BLaER1 (cell line): ENCODE results near the gene VAV1.
A peak's percentile ranks its signal among the peaks of the same experiment; 100 is the strongest.
"Not testable (repeated sequence)": the region's sequence is repeated elsewhere in the genome, so short reads cannot be mapped to it uniquely, and the experiment has no call there.

ENCODE experiments used
- H3K27ac ChIP-seq: shearing (Covaris generic); formaldehyde crosslinking; 2 replicates; pipeline ENCODE4 v1.8.1; 2022
- H3K27me3 ChIP-seq: shearing (Covaris generic); formaldehyde crosslinking; 2 replicates; pipeline ENCODE4 v1.8.1; 2022
- H3K36me3 ChIP-seq: shearing (Covaris generic); formaldehyde crosslinking; 2 replicates; pipeline ENCODE4 v1.8.1; 2022
- H3K4me1 ChIP-seq: shearing (Covaris generic); formaldehyde crosslinking; 2 replicates; pipeline ENCODE4 v1.8.1; 2022
- H3K4me2 ChIP-seq: shearing (Covaris generic); formaldehyde crosslinking; 2 replicates; pipeline ENCODE4 v1.8.1; 2022
- H3K4me3 ChIP-seq: shearing (Covaris generic); formaldehyde crosslinking; 2 replicates; pipeline ENCODE4 v1.8.1; 2022
- H3K9ac ChIP-seq: shearing (Covaris generic); formaldehyde crosslinking; 2 replicates; pipeline ENCODE4 v1.8.1; 2022
- H3K9me3 ChIP-seq: shearing (Covaris generic); formaldehyde crosslinking; 2 replicates; pipeline ENCODE4 v1.8.1; 2022
- H4K20me1 ChIP-seq: shearing (Covaris generic); formaldehyde crosslinking; 2 replicates; pipeline ENCODE4 v1.8.1; 2022
- Cebpa-rat ChIP-seq: shearing (Covaris generic); IDR thresholded peaks from 2 replicates; pipeline ENCODE4 v1.8.1; 2022

Gene VAV1

DNA sequence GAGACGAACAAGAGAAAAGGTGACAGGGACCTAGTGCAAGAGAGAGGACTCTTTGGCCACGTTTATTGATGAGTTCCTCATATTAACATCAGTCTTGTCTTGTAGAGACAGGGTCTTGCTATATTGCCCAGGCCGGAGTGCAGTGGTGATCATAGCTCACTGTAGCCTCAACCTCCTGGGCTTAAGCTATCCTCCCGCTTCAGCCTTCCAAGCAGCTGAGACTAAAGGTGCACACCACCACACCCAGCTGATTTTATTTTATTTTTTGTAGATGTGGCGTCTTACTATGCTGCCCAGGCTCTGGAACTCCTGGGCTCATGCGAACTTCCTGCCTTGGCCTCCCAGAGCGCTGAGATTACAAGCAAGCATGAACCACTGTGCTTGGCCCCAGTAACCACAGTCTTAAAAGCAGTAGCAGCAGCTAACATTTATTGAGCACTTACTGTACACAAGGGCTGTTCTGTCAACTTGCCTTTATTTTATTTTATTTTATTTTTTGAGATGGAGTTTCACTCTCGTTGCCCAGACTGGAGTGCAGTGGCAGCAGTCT is 4.2 kb upstream of the VAV1 start:
- H3K27me3 ChIP-seq, result no peaks in the 10 kb centered on the region
- H3K4me2 ChIP-seq, result peak overlapping the region; percentile 98
- H3K27ac ChIP-seq, result peak overlapping the region; percentile 52; the same call in 1 of the 2 replicates
- H4K20me1 ChIP-seq, result peaks cover 1% of the 10 kb centered on the region; the same call in 1 of the 2 replicates
- no peaks in the 10 kb centered on the region for H3K36me3 ChIP-seq
- TF ChIP-seq Cebpa-rat, result no peak
- peaks cover 38% of the 10 kb centered on the region for H3K4me1 ChIP-seq
- no peak overlapping the region; the same call in 1 of the 2 replicates for H3K9ac ChIP-seq
- no peaks in the 10 kb centered on the region for H3K9me3 ChIP-seq
- peak overlapping the region; percentile 73 for H3K4me3 ChIP-seq

DNA sequence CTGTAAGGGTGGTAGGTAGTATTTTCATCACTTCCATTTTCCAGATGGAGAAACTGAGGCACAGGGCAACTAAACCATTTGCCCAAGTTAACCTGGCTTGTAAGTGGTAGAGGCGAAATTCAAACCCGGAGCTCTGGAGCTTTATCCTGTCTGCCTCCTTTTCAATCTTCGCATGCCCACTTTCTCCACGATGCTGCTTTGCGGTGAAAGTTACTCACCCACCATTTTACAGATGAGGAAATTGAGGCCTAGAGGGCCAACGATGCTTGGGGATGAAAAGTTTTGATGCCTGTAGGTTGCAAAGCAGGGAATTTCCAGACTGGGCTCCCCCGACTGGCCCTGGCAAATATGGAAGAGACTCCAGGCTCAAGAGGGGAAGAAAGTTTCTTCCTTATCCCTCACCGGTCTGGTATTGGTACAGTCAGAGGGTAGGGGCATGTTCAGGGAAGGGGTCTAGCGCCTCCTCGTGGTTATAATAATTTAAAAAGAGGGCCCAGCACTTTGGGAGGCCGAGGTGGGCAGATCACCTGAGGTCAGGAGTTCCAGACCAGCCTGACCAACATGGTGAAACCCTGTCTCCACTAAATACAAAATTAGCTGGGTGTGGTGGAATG is 3.4 kb upstream of the VAV1 start:
- Histone ChIP-seq H4K20me1 (peaks cover 9% of the 10 kb centered on the region), H3K4me1 (peaks cover 38% of the 10 kb centered on the region), H3K4me2 (no peak overlapping the region), H3K27me3 (no peaks in the 10 kb centered on the region), H3K36me3 (no peaks in the 10 kb centered on the region), H3K9me3 (no peaks in the 10 kb centered on the region), H3K27ac (no peak overlapping the region), H3K4me3 (no peak overlapping the region), H3K9ac (no peak overlapping the region)
- TF ChIP-seq Cebpa-rat, result no peak

DNA sequence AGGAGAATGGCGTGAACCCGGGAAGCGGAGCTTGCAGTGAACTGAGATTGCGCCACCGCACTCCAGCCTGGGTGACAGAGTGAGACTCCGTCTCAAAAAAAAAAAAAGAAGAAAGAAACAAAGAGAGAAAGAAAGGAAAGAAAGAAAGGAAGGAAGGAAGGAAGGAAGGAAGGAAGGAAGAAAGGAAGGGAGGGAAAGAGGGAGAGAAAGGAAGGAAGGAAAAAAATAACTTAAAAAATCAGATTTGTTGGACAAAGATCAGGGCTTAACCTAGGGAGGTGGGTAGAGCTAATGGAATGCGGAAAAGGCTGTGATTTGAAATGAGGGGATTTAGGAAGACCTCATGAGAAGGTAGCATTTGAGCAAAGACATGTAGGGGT is 870 bp upstream of the VAV1 start:
- peaks cover 34% of the 10 kb centered on the region for H4K20me1 ChIP-seq
- H3K27me3 ChIP-seq, H3K4me3 ChIP-seq, H3K9me3 ChIP-seq, H3K9ac ChIP-seq: not testable (repeated sequence)
- peak overlapping the region; percentile 99; the same call in 1 of the 2 replicates for H3K27ac ChIP-seq
- peak overlapping the region; percentile 89 for H3K4me2 ChIP-seq
- H3K4me1 ChIP-seq, result peaks cover 44% of the 10 kb centered on the region
- H3K36me3 ChIP-seq, result peaks cover 17% of the 10 kb centered on the region

DNA sequence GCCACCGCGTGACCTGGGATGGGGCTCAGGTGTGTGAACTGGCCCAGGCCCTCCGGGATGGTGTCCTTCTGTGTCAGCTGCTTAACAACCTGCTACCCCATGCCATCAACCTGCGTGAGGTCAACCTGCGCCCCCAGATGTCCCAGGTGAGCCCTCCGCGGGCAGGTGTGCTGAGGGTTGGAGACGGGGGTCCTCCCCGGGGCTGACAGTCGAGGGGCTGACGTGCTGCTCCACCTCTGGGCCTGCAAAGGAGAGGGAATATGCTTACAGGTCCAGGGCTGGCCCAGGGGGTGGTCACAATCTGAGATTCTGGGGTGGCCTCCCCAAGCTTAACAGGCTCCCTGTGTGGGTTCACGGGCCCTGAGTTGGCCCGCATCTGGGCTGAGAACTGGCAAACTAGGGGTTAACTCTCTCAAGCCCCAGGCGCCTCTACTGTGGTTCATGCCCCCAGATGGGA is 386 bp downstream of the VAV1 start:
- H4K20me1 ChIP-seq, result peaks cover 47% of the 10 kb centered on the region
- peak overlapping the region; percentile 99 for H3K27ac ChIP-seq
- H3K4me1 ChIP-seq, result peaks cover 44% of the 10 kb centered on the region
- TF ChIP-seq Cebpa-rat, result no peak
- peak overlapping the region; percentile 89 for H3K4me2 ChIP-seq
- peak overlapping the region; percentile 99 for H3K4me3 ChIP-seq
- H3K9ac ChIP-seq, result peak overlapping the region; percentile 93
- no peaks in the 10 kb centered on the region for H3K27me3 ChIP-seq
- H3K9me3 ChIP-seq, result no peaks in the 10 kb centered on the region
- peaks cover 30% of the 10 kb centered on the region for H3K36me3 ChIP-seq

DNA sequence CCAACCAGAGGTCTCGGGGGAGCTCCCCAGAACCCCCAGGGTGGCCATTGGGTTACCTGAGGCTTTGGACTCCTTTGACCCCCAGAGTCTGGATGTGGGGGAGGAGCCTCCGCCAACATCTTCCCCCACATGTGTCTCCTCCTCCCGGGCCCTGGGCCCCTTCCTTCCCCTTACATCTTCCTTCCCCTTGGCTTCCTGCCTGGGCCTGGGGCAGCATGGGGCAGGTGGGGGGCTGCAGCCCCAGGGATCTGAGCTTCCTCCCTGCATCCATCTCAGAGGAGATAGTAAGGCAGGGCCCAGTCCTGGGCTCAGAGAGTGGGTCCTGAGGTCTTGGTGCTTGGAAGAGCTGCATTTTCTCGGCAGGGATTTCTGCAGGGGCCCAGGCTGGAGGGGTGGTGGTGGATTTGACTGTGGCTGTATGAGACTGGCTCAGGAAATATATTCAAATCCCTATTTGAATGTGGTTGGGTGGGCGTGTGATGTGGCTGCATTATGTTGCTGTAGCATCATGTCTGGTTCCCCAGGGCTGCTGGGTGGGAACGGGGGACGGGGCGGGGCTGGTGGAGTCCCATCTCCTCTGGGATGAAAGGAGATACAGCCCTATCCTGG is 919 bp downstream of the VAV1 start:
- H3K9ac ChIP-seq, result peak overlapping the region; percentile 93
- H3K4me3 ChIP-seq, result peak overlapping the region; percentile 99
- no peaks in the 10 kb centered on the region for H3K27me3 ChIP-seq
- no peaks in the 10 kb centered on the region for H3K9me3 ChIP-seq
- TF ChIP-seq Cebpa-rat, result no peak
- H3K27ac ChIP-seq, result peak overlapping the region; percentile 99
- H3K4me1 ChIP-seq, result peaks cover 44% of the 10 kb centered on the region
- H3K4me2 ChIP-seq, result peak overlapping the region; percentile 89
- peaks cover 52% of the 10 kb centered on the region for H4K20me1 ChIP-seq
- peaks cover 35% of the 10 kb centered on the region for H3K36me3 ChIP-seq

DNA sequence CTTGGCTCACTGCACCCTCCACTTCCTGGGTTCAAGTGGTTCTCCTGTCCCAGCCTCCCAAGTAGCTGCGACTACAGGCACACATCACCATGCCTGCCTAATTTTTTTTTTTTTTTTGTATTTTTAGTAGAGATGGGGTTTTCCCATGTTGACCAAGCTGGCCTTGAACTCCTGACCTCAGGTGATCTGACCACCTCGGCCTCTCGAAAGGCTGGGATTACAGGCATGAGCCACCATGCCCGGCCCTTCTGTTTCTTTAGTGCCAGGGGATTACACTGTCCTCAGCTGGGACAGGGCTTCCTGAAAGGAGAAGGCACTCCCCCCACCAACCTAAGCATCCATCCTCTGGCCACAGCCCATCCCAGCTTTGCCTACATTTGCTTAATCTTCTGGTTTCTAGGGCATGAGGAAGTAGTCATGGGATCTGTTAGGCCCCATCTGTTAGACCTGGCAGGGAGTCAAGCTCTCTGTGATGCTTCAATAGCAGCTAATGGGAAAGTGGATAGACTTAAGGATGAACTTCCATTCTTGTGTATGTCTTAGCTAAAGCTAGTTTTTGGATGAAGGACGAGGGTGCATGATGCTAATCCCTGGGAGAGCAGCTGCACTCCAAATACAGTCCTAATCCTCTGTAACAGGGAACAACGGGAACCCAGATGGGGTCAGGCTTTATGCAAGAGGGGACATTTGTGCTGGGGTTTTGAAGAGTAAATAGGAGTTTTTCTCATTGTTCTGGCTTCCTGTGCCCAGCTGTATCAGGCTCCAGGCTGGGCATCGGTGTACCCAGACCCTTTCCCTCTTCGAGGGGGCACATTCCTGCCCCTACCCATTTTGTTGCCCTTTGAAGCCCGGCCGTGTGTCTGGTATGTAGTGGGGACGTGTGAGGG is 2.6 kb downstream of the VAV1 start:
- H3K27ac ChIP-seq, result peak overlapping the region; percentile 28
- peaks cover 49% of the 10 kb centered on the region for H3K36me3 ChIP-seq
- no peak for TF ChIP-seq Cebpa-rat
- peak overlapping the region; percentile 99; the same call in 1 of the 2 replicates for H3K4me3 ChIP-seq
- peaks cover 53% of the 10 kb centered on the region for H3K4me1 ChIP-seq
- H3K4me2 ChIP-seq, result peak overlapping the region; percentile 89
- no peak overlapping the region for H3K9ac ChIP-seq
- peaks cover 69% of the 10 kb centered on the region for H4K20me1 ChIP-seq
- H3K9me3 ChIP-seq, result no peaks in the 10 kb centered on the region
- no peaks in the 10 kb centered on the region for H3K27me3 ChIP-seq

DNA sequence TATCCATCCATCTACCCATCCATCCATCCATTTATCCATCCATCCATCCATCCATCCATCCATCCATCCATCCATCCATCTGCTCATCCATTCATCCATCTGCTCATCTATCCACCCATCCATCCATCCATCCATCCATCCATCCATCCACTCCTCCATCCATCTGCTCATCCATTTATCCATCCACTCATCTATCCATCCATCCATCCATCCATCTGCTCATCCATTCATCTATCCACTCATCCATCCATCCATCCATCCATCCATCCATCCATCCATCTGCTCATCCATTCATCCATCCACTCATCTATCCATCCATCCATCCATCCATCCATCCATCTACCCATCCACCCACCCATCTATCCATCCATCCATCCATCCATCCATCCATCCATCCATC is 3.5 kb downstream of the VAV1 start:
- Histone ChIP-seq H3K36me3 (peaks cover 58% of the 10 kb centered on the region), H3K4me1 (peaks cover 53% of the 10 kb centered on the region), H4K20me1 (peaks cover 79% of the 10 kb centered on the region)
- H3K4me3 ChIP-seq, H3K9ac ChIP-seq, H3K27me3 ChIP-seq, H3K9me3 ChIP-seq, H3K27ac ChIP-seq, H3K4me2 ChIP-seq: not testable (repeated sequence)

DNA sequence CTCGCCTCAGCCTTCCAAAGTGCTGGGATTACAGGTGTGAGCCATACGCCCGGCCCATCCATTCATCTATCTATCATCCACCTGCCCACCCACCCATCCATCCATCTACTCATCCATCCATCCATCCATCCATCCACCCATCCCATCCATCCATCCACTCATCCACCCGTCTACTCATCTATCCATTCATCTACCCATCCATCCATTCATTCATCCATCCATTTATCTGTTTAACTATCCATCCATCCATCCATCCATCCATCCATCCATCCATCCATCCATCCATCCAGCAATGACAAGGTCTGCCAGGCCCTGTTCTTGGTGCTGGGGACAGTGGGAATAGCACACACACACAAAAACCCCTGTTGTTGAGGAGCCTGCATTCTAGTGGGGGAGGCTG is 4.5 kb downstream of the VAV1 start:
- Histone ChIP-seq H3K9ac (no peak overlapping the region), H3K4me3 (no peak overlapping the region), H3K9me3 (no peaks in the 10 kb centered on the region), H3K27ac (no peak overlapping the region), H3K4me1 (peaks cover 49% of the 10 kb centered on the region), H4K20me1 (peaks cover 88% of the 10 kb centered on the region), H3K27me3 (no peaks in the 10 kb centered on the region), H3K36me3 (peaks cover 68% of the 10 kb centered on the region), H3K4me2 (peak overlapping the region; percentile 54)
- no peak for TF ChIP-seq Cebpa-rat

DNA sequence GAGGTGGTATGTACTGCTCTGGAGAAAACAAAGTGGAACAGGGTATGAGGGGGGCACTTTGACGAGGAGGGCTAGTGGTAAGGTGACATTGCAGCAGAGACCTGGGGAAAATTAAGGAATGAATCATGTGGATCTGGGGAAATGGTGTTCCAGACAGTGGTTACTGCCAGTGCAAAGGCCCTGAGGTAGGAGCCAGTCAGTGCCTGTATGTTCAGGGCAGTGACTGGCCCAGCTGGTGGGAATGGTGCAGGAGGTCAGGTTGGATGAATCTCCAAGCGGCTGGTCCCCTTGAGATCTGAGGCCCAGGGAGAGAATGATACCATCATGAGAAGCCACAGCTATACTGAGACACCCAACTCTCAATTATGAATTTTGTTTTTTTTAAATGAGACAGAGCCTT is 4.9 kb downstream of the VAV1 start:
- peaks cover 47% of the 10 kb centered on the region for H3K4me1 ChIP-seq
- H3K4me2 ChIP-seq, result peak overlapping the region; percentile 54
- H3K9ac ChIP-seq, result no peak overlapping the region
- no peak overlapping the region; the same call in 1 of the 2 replicates for H3K27ac ChIP-seq
- H4K20me1 ChIP-seq, result peaks cover 92% of the 10 kb centered on the region
- H3K36me3 ChIP-seq, result peaks cover 72% of the 10 kb centered on the region
- H3K9me3 ChIP-seq, result no peaks in the 10 kb centered on the region
- no peak for TF ChIP-seq Cebpa-rat
- no peak overlapping the region for H3K4me3 ChIP-seq
- H3K27me3 ChIP-seq, result no peaks in the 10 kb centered on the region
